NT2/D1 (cell line): ENCODE results near the gene FGF10.

Experiments used
- DNase-seq: peaks from one replicate; pipeline ENCODE4 v3.0.0-alpha.2; 2011; ENCODE audit warnings: low read depth, low spot score
- H3K27me3 ChIP-seq: 2 replicates; pipeline ENCODE4 v1.6.0; 2011; ENCODE audit warnings: mild to moderate bottlenecking; ENCODE audit not compliant: insufficient read length, insufficient read depth
- H3K36me3 ChIP-seq: 2 replicates; pipeline ENCODE4 v1.6.1; 2011; ENCODE audit warnings: mild to moderate bottlenecking, low read length, mixed read lengths; ENCODE audit not compliant: insufficient read depth, insufficient read length
- H3K4me1 ChIP-seq: 2 replicates; pipeline ENCODE4 v1.5.1; 2011; ENCODE audit not compliant: insufficient read depth, insufficient read length
- H3K4me3 ChIP-seq: 2 replicates; pipeline ENCODE4 v1.5.1; 2011; ENCODE audit warnings: low read depth; ENCODE audit not compliant: insufficient read length
- H3K9ac ChIP-seq: 2 replicates; pipeline ENCODE4 v1.6.0; 2011; ENCODE audit warnings: low read depth; ENCODE audit not compliant: insufficient read length
- H3K9me3 ChIP-seq: 2 replicates; pipeline ENCODE4 v1.5.1; 2011; ENCODE audit warnings: mild to moderate bottlenecking, low read length; ENCODE audit not compliant: insufficient read depth
- SUZ12 ChIP-seq: IDR thresholded peaks from 2 replicates; pipeline ENCODE4 v1.6.1; 2011; ENCODE audit not compliant: insufficient read length, insufficient read depth; ENCODE audit errors: extremely low read depth
- YY1 ChIP-seq: IDR thresholded peaks from 2 replicates; pipeline ENCODE4 v1.6.1; 2011; ENCODE audit not compliant: insufficient read length, insufficient read depth
- ZNF274 ChIP-seq: IDR thresholded peaks from 2 replicates; pipeline ENCODE4 v1.6.1; 2011; ENCODE audit warnings: mild to moderate bottlenecking, low read depth, low read length

Gene FGF10

DNA sequence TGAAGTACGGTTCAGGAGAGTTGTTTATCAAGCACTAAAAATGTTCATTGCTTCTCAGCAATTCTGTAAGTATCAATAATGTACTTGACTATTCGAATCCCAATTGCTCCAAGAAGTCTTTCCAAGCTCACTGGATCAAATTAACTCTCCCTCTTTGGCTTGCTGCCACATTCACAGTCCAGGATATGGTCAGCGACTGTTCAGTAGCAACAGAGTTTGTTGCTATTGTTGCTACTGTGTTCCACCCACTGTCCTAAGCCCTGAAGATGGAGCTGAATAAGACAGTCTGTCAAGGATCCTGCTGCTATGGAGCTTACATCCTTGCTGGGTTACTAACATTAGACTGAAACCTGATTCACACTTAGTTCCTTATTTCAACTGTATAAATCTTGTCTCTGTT is 110.8 kb downstream of the FGF10 start:
- H3K27me3 ChIP-seq, result no peaks in the 10 kb centered on the region
- TF ChIP-seq SUZ12, result no peak
- TF ChIP-seq YY1, result no peak
- TF ChIP-seq ZNF274, result no peak
- no peaks in the 10 kb centered on the region for H3K4me1 ChIP-seq
- no peaks in the 10 kb centered on the region for H3K36me3 ChIP-seq
- no peak overlapping the region for H3K9ac ChIP-seq
- no peak overlapping the region for H3K4me3 ChIP-seq
- DNase-seq, result no peak
- H3K9me3 ChIP-seq, result no peaks in the 10 kb centered on the region

DNA sequence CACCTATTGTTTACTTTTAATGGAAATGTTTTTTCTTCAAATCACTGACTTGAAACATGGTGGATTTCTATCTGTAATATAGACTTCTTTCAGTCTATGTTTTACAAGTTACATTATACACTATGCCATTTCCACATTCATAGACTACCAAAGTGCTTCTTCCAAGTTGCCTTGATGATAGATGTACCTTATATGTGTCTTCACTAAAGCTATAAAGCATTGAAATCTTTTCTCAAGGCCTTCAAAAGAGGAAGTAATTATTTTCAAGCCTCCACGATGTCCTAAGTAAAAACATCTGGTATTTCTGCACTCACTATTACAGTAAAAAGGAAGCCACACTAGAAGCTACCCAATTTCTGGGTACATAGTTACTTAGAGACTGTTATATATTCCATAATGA is 113.3 kb downstream of the FGF10 start:
- Histone ChIP-seq H3K36me3 (no peaks in the 10 kb centered on the region), H3K4me3 (no peak overlapping the region), H3K9ac (no peak overlapping the region), H3K4me1 (no peaks in the 10 kb centered on the region), H3K27me3 (no peaks in the 10 kb centered on the region), H3K9me3 (no peaks in the 10 kb centered on the region)
- TF ChIP-seq YY1 (no peak), SUZ12 (no peak), ZNF274 (no peak)
- no peak for DNase-seq

DNA sequence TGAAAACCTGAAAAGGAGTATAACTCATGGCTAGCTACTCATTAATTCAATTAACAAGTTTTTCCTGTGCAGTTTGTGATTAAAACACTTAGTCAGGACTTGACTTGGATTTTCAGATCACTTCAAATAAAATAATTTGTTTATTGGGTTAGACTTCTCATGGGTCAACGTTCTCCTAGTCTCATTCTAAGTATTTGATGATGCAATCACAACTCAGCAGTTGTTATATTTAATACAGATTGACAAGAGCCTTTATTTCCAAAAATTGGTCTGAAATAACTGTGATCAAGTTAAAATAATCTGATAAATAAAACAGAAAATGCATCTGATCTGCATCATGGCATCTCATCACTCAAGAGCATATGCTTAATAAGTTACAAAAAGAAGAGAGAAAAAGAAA is 113.9 kb downstream of the FGF10 start:
- Histone ChIP-seq H3K9me3 (no peaks in the 10 kb centered on the region), H3K4me3 (no peak overlapping the region), H3K36me3 (no peaks in the 10 kb centered on the region), H3K9ac (no peak overlapping the region), H3K4me1 (no peaks in the 10 kb centered on the region), H3K27me3 (no peaks in the 10 kb centered on the region)
- TF ChIP-seq SUZ12 (no peak), YY1 (no peak)
- DNase-seq, result no peak

DNA sequence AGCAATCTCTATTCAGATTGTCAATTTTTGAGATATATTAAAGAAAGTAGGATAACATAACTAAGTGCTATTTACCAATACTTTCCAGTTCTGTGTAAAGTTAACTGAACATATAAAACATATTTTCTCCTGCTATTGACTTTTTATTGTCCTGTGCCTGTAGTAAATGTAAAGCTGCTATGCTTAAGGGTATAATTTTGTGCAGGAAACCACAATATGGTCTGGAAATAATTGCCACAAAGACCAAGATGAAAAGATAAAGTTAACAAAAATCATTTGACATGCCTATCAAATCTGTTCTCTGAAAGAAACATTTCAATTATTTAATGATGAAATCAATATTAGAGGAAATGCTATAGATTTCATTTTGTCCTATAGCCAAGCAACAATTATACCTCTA is 121.3 kb downstream of the FGF10 start:
- no peaks in the 10 kb centered on the region for H3K27me3 ChIP-seq
- no peaks in the 10 kb centered on the region for H3K9me3 ChIP-seq
- H3K36me3 ChIP-seq, result no peaks in the 10 kb centered on the region
- no peak for DNase-seq
- TF ChIP-seq ZNF274, result no peak
- H3K9ac ChIP-seq, result no peak overlapping the region
- H3K4me3 ChIP-seq, result no peak overlapping the region
- H3K4me1 ChIP-seq, result no peaks in the 10 kb centered on the region

DNA sequence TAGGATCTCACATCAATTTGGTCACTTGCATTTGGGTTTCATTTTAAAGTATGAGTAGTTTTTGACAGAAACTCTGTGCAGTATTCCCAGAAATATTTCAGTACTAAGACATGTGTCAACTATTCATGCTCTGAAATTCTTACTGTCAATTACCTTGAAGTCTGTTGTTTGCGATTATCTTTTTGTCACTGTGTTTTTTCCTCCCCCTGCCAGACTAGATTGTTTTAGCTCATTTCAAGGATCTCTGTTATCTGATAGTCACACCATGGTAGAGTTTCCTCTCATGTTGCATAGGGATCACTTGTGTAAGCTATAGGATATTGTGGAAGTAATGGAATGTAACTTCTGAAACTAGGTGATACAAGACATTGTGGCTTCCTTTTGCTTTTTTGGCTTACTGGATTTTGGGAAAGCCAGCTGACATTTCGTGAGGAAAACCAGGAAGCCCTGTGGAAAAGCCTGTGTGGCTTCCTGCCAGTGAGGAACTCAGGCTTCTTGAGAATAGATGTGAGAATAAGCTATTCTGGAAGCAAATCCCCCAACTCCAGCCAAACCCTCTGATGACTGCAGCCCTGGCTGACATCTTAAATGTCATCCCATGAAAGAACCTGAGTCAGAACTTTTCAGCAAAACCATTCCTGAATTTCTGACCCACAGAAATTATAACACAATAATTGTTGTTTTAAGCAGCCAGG is 122.2 kb downstream of the FGF10 start:
- Histone ChIP-seq H3K9me3 (no peaks in the 10 kb centered on the region), H3K27me3 (no peaks in the 10 kb centered on the region), H3K4me3 (no peak overlapping the region), H3K4me1 (no peaks in the 10 kb centered on the region), H3K36me3 (no peaks in the 10 kb centered on the region), H3K9ac (no peak overlapping the region)
- no peak for TF ChIP-seq ZNF274
- TF ChIP-seq SUZ12, result no peak
- no peak for TF ChIP-seq YY1
- DNase-seq, result no peak

DNA sequence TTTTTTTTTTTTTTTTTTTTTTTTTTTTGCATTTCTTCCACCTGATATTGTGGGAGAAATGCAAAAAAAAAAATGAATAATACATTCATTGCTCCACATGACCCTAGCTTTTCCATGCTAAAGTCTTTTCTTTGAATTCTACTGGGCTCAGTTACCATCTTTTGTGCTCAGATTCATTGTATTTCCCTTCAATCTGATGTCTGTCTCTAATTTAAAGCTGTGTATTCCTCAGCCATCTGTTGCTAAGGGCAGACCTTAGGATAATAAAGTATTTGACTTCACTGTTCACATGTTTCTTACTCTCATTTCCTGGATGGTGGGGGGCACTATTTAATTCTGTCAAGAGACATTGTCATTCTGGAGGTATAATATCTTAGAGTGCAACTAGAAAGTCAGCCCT is 123.5 kb downstream of the FGF10 start:
- TF ChIP-seq SUZ12, result no peak
- no peak for TF ChIP-seq YY1
- no peak for TF ChIP-seq ZNF274

DNA sequence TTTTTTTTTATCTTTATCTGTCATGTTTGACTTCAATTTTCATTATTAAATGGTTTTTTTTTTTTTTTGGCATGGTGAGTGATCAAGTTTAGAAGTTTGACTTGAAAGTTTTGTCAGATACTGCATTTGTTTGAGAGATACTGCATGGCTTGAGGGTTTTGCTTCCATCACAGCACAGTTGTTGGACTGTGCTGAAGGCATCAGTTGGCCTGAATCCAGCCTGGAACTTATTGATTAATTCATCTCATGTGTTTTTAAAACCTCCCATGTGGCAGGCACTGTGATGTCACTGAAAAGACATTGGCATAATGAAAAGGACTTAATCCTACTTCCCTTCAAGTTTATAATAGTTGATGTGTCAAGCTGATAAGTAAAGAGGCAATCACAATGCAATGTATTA is 128.4 kb downstream of the FGF10 start:
- TF ChIP-seq SUZ12 (no peak), YY1 (no peak), ZNF274 (no peak)
- DNase-seq, result no peak
- Histone ChIP-seq H3K4me1 (no peaks in the 10 kb centered on the region), H3K27me3 (no peaks in the 10 kb centered on the region), H3K4me3 (no peak overlapping the region), H3K36me3 (no peaks in the 10 kb centered on the region), H3K9ac (no peak overlapping the region), H3K9me3 (no peaks in the 10 kb centered on the region)

More for the DNA sequence above, 123.5 kb downstream of the FGF10 start:
- Histone ChIP-seq H3K36me3 (no peaks in the 10 kb centered on the region), H3K9ac (no peak overlapping the region), H3K27me3 (no peaks in the 10 kb centered on the region), H3K9me3 (no peaks in the 10 kb centered on the region), H3K4me1 (no peaks in the 10 kb centered on the region), H3K4me3 (no peak overlapping the region)
- no peak for DNase-seq

DNA sequence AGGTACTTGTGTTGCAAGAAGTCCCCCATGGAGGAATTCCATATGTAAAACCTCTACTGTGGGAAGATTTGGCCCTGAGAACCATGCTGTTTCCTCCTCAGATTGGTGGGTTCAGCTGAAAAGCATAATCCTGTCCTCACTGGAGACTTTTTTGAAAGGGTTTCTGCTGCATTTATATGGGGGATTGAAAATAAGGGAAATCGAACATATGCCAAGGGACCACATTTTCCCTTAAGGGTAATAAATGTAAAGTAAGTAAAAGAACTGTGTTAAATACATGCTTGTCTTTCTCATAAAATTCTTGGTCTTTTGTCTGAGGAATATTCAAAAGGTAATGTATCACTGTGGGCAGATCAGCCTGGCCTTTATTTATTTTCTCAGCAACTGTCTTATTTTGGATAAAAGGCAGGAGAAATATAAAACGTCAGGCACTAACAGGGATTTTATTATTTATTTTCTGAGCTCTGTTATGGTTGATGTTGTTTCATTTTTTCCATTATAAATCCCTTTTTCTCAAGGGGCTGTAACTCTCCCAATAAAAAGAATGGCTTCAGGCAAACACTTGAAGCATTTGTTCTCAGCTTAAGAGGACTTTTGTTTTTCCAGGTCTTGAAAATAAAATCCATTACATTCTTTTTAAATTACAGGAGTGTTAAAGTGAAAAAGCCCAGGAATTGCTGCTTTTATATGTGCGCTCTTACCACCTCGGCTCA is 131.4 kb downstream of the FGF10 start:
- DNase-seq, result no peak
- H3K27me3 ChIP-seq, result no peaks in the 10 kb centered on the region

More for the DNA sequence above, 131.4 kb downstream of the FGF10 start:
- TF ChIP-seq ZNF274, result no peak
- no peak for TF ChIP-seq YY1
- TF ChIP-seq SUZ12, result no peak
- no peaks in the 10 kb centered on the region for H3K4me1 ChIP-seq
- no peaks in the 10 kb centered on the region for H3K9me3 ChIP-seq
- H3K36me3 ChIP-seq, result no peaks in the 10 kb centered on the region
- no peak overlapping the region for H3K9ac ChIP-seq
- H3K4me3 ChIP-seq, result no peak overlapping the region
